PC-3 (cell line): Measurements from ENCODE around the gene TTC23L. TPM values are rescaled to one million over a fixed set of nuclear protein-coding genes. Genes with fewer than 3 reads are reported as not detected.

Experiments
- ATAC-seq: fragments of 200-7000 bp; cut with Tn5 transposase; 2 replicates; pipeline ENCODE4 v1.9.1; 2020; ENCODE audit warnings: mild to moderate bottlenecking, moderate library complexity
- BruUV-seq: library from RNA; stranded (reverse); fragments of 400-500 nt; replicated peaks from 2 replicates; lab custom pipeline; 2021; lab: Mats Ljungman, UMichigan
- CTCF ChIA-PET: fragments of 300-600 bp; sonication (Branson Sonifier 250); formaldehyde crosslinking; loops from one replicate; lab custom pipeline; 2022; ENCODE audit warnings: antibody characterized with exemption; lab: Charles Lee
- POLR2A ChIA-PET: fragments of 300-600 bp; sonication (Branson Sonifier 250); formaldehyde crosslinking; loops from one replicate; lab custom pipeline; 2022; ENCODE audit warnings: antibody characterized with exemption; ENCODE audit not compliant: unreplicated experiment; lab: Charles Lee
- DNase-seq: peaks from one replicate; pipeline ENCODE4 v3.0.0-alpha.2; 2015
- H2AFZ ChIP-seq: fragments of 300-600 bp; sonication (generic); 2 replicates; pipeline ENCODE4 v1.6.0; 2016; ENCODE audit warnings: antibody characterized with exemption, low read length
- H3F3A ChIP-seq: fragments of 300-600 bp; sonication (generic); one replicate; pipeline ENCODE4 v1.6.0; 2017; ENCODE audit warnings: antibody characterized with exemption, low read length, control low read depth, mild to moderate bottlenecking; ENCODE audit not compliant: unreplicated experiment
- H3K27ac ChIP-seq: fragments of 300-600 bp; sonication (generic); 2 replicates; pipeline ENCODE4 v1.5.1; 2016; ENCODE audit warnings: mild to moderate bottlenecking, low read length
- H3K27me3 ChIP-seq: fragments of 300-600 bp; sonication (generic); 2 replicates; pipeline ENCODE4 v1.6.1; 2016; ENCODE audit warnings: low read length, mixed read lengths
- H3K36me3 ChIP-seq: fragments of 300-600 bp; sonication (generic); 2 replicates; pipeline ENCODE4 v1.6.1; 2016; ENCODE audit warnings: low read depth, mixed run types, low read length, mixed read lengths
- H3K4me1 ChIP-seq: fragments of 300-600 bp; sonication (generic); 2 replicates; pipeline ENCODE4 v1.5.1; 2016; ENCODE audit warnings: low read length; ENCODE audit not compliant: insufficient read depth
- H3K4me2 ChIP-seq: fragments of 300-600 bp; sonication (generic); 2 replicates; pipeline ENCODE4 v1.6.0; 2016; ENCODE audit warnings: low read length
- H3K4me3 ChIP-seq: fragments of 300-600 bp; sonication (generic); 2 replicates; pipeline ENCODE4 v1.5.1; 2016; ENCODE audit warnings: mild to moderate bottlenecking, low read length, mixed read lengths
- H3K79me2 ChIP-seq: fragments of 300-600 bp; sonication (generic); 2 replicates; pipeline ENCODE4 v1.6.1; 2017; ENCODE audit warnings: low read length, mixed read lengths
- H3K9ac ChIP-seq: fragments of 300-600 bp; sonication (generic); 2 replicates; pipeline ENCODE4 v1.6.0; 2016; ENCODE audit warnings: mild to moderate bottlenecking, low read length
- H3K9me2 ChIP-seq: fragments of 300-600 bp; sonication (generic); replicated peaks from 2 replicates; pipeline ENCODE4 v1.6.1; 2016; ENCODE audit warnings: mixed run types, low read length, mixed read lengths
- H3K9me3 ChIP-seq: fragments of 300-600 bp; sonication (generic); 2 replicates; pipeline ENCODE4 v1.6.1; 2016; ENCODE audit warnings: low read length, mixed read lengths
- H4K20me1 ChIP-seq: fragments of 300-600 bp; sonication (generic); 2 replicates; pipeline ENCODE4 v1.6.1; 2016; ENCODE audit warnings: low read length, mixed read lengths
- EZH2 ChIP-seq: fragments of 300-600 bp; sonication (generic); IDR thresholded peaks from one replicate; pipeline ENCODE4 v1.6.1; 2017; ENCODE audit warnings: antibody characterized with exemption, mild to moderate bottlenecking, low read length; ENCODE audit not compliant: unreplicated experiment
- EZH2phosphoT487 ChIP-seq: fragments of 300-600 bp; sonication (generic); IDR thresholded peaks from 2 replicates; pipeline ENCODE4 v1.6.1; 2018; ENCODE audit warnings: mild to moderate bottlenecking, antibody characterized with exemption, low read length, borderline replicate concordance
- intact Hi-C: fragments of 100-400 bp; cut with micrococcal nuclease; formaldehyde crosslinking; loops from 2 replicates; pipeline ENCODE4 v1.9.0; 2023
- total RNA-seq: library from RNA; depleted of rRNA; stranded (reverse); fragments of >200 nt; gene quantifications from 2 replicates; pipeline ENCODE4 v1.2.3, GENCODE V29; 2014
- TF ChIP-seq, protein P1 (sequence below): fragments of 300-600 bp; sonication (generic); conservative IDR thresholded peaks from 2 replicates; pipeline ENCODE4 v1.5.1; 2017; ENCODE audit warnings: antibody characterized with exemption, low read depth, mild to moderate bottlenecking, low read length

Gene TTC23L
- total RNA-seq, 1 experiment from 2014 or later: 0.84 TPM

DNA sequence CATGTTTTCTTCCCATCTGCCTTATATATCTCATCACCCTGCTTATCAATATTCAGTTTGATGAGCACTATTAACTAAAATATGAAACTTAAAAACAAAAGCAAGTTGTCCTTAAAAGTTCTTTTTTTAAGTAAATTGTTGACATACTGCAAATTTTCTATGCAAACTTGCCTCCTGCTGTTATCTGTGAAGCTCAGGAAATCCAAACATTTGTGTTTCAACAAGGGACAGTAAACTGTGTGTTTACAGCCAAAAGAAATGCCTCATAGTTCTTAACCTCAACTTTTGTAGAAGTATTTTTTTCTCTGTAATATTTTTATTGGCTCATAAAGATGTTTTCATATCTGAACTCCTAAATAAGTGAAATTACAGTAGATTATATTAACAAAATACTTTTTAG lies 7.7 kb upstream of the TTC23L start:
- ATAC-seq: no peak
- Histone ChIP-seq H3K9ac (no peak overlapping the region), H3K27me3 (no peaks in the 10 kb centered on the region), H3K4me2 (no peak overlapping the region), H3K36me3 (peaks cover 58% of the 10 kb centered on the region), H3K79me2 (no peaks in the 10 kb centered on the region), H4K20me1 (no peaks in the 10 kb centered on the region), H3K4me1 (no peaks in the 10 kb centered on the region), H2AFZ (no peak overlapping the region), H3K4me3 (no peak overlapping the region), H3K9me2 (no peaks in the 10 kb centered on the region), H3F3A (no peaks in the 10 kb centered on the region), H3K9me3 (no peaks in the 10 kb centered on the region), H3K27ac (no peak overlapping the region)
- TF ChIP-seq EZH2phosphoT487: no peak
- TF ChIP-seq, protein P1, sequence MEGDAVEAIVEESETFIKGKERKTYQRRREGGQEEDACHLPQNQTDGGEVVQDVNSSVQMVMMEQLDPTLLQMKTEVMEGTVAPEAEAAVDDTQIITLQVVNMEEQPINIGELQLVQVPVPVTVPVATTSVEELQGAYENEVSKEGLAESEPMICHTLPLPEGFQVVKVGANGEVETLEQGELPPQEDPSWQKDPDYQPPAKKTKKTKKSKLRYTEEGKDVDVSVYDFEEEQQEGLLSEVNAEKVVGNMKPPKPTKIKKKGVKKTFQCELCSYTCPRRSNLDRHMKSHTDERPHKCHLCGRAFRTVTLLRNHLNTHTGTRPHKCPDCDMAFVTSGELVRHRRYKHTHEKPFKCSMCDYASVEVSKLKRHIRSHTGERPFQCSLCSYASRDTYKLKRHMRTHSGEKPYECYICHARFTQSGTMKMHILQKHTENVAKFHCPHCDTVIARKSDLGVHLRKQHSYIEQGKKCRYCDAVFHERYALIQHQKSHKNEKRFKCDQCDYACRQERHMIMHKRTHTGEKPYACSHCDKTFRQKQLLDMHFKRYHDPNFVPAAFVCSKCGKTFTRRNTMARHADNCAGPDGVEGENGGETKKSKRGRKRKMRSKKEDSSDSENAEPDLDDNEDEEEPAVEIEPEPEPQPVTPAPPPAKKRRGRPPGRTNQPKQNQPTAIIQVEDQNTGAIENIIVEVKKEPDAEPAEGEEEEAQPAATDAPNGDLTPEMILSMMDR: no peak
- no peak for TF ChIP-seq EZH2
- intact Hi-C loops: loop anchor here (10.0 kb wide), 1 partner anchor 307 kb away; no protein-coding TSS in a partner anchor
- DNase-seq: no peak
- BruUV-seq: no TSS peak
- ChIA-PET POLR2A (no interaction called here), CTCF (no interaction called here)

DNA sequence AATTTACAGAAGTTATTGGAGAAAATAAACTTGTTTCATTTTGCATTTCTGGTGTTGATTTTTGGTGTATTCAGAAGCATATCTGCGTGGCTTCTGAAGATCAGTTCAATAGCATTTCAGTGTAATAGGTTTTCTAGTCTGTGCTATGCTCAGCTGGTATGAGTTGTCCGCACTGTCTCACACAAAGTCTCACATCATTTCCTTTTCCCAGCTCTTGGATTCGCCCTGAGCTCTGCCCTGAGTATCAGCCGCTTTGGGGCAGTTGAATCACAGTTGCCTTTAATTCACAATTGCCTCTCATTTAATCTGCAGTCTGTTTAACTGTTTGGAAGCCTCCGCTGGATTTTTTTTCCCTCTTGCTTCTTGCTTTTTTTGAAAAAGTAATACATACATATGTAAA lies 6.4 kb upstream of the TTC23L start:
- CTCF ChIA-PET: no interaction called here
- no peak overlapping the region for H3K9ac ChIP-seq
- no peak overlapping the region for H2AFZ ChIP-seq
- ATAC-seq (no peak), DNase-seq (no peak)
- H3K79me2 ChIP-seq: no peaks in the 10 kb centered on the region
- POLR2A ChIA-PET: no interaction called here
- intact Hi-C loops: loop anchor here (10.0 kb wide), 1 partner anchor 308 kb away; no protein-coding TSS in a partner anchor
- TF ChIP-seq, protein P1: no peak
- no peak for TF ChIP-seq EZH2
- no peak for TF ChIP-seq EZH2phosphoT487
- no peak overlapping the region for H3K4me2 ChIP-seq
- H3K27ac ChIP-seq: no peak overlapping the region
- no peaks in the 10 kb centered on the region for H3K27me3 ChIP-seq
- H3K4me1 ChIP-seq: no peaks in the 10 kb centered on the region
- H3F3A ChIP-seq: no peaks in the 10 kb centered on the region
- H3K9me3 ChIP-seq: no peaks in the 10 kb centered on the region
- H3K36me3 ChIP-seq: peaks cover 46% of the 10 kb centered on the region
- H3K9me2 ChIP-seq: no peaks in the 10 kb centered on the region
- BruUV-seq: no TSS peak
- no peaks in the 10 kb centered on the region for H4K20me1 ChIP-seq
- H3K4me3 ChIP-seq: no peak overlapping the region

DNA sequence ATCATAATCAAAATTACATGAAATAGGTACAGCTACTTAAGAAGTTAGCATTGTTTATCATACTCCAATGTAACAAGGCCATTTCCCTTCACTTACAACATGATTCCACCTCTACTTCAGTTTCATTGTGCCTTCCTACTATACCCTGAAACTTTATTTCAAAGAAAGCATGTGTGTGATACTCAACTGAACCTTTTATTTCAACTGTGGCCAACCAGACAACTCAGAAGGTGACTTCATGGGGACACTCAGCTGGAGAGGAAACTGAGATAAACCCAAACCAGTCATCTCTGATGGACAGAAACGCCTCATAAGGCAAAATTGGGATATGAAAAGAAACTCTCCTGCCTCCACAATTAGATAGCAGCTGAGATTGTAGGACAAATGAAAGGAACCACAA lies 5.9 kb upstream of the TTC23L start:
- H3K4me2 ChIP-seq: no peak overlapping the region
- H3K9ac ChIP-seq: no peak overlapping the region
- no peaks in the 10 kb centered on the region for H3K9me3 ChIP-seq
- intact Hi-C loops: loop anchor here (10.0 kb wide), 1 partner anchor 308 kb away; no protein-coding TSS in a partner anchor
- no peaks in the 10 kb centered on the region for H3K27me3 ChIP-seq
- no peaks in the 10 kb centered on the region for H3K79me2 ChIP-seq
- no peak for DNase-seq
- no peak for ATAC-seq
- H3K36me3 ChIP-seq: peaks cover 41% of the 10 kb centered on the region
- no peaks in the 10 kb centered on the region for H3F3A ChIP-seq
- ChIA-PET POLR2A (no interaction called here), CTCF (no interaction called here)
- no peaks in the 10 kb centered on the region for H4K20me1 ChIP-seq
- no peak overlapping the region for H2AFZ ChIP-seq
- no peaks in the 10 kb centered on the region for H3K9me2 ChIP-seq
- no peaks in the 10 kb centered on the region for H3K4me1 ChIP-seq
- no TSS peak for BruUV-seq
- TF ChIP-seq EZH2 (no peak), EZH2phosphoT487 (no peak)
- TF ChIP-seq, protein P1: no peak
- no peak overlapping the region for H3K27ac ChIP-seq
- H3K4me3 ChIP-seq: no peak overlapping the region
